ENCODE data around the gene CADPS2. TPM values are rescaled to one million over a fixed set of nuclear protein-coding genes. Genes with fewer than 3 reads are reported as not detected.

Gene CADPS2
- total RNA-seq, 4 donors from 2014 or later, result 27.3 to 154 (median 114) TPM

DNA sequence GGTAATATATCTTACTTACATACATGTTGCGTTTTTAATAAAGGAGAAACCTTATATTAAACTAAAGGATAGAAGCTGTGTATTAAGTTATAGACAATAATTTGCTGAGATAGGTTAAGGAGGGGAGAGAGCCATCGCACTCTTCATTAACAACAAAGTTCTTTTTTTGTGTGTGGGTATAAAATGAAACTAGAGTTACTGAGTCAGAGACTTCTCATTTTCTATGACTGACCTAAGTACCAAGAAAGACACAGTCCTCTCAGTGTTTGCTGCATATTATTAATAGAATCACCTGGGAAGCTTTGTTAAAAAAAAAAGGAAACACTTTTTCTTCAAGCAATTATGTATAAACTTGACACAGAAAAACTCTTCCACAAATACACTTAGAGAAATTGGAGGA, 613.1 kb downstream of the CADPS2 start:
- WGBS, result 86% methylated on average over 2 of the region's 2 CpGs
- Histone ChIP-seq H3K4me1 (no peaks in the 10 kb centered on the region), H3K36me3 (no peaks in the 10 kb centered on the region), H3K9me3 (no peaks in the 10 kb centered on the region), H3K27ac (replicated peaks in 1 of 4) (no peak overlapping the region), H3K4me3 (no peak overlapping the region), H3K27me3 (no peaks in the 10 kb centered on the region)
- TF ChIP-seq POLR2A (IDR thresholded peaks at IDR 0.05; ENCODE audit: low read depth) (no peak), POLR2AphosphoS5 (IDR thresholded peaks at IDR 0.05) (no peak), EP300 (IDR thresholded peaks at IDR 0.05) (no peak)
- TF ChIP-seq, protein P1, sequence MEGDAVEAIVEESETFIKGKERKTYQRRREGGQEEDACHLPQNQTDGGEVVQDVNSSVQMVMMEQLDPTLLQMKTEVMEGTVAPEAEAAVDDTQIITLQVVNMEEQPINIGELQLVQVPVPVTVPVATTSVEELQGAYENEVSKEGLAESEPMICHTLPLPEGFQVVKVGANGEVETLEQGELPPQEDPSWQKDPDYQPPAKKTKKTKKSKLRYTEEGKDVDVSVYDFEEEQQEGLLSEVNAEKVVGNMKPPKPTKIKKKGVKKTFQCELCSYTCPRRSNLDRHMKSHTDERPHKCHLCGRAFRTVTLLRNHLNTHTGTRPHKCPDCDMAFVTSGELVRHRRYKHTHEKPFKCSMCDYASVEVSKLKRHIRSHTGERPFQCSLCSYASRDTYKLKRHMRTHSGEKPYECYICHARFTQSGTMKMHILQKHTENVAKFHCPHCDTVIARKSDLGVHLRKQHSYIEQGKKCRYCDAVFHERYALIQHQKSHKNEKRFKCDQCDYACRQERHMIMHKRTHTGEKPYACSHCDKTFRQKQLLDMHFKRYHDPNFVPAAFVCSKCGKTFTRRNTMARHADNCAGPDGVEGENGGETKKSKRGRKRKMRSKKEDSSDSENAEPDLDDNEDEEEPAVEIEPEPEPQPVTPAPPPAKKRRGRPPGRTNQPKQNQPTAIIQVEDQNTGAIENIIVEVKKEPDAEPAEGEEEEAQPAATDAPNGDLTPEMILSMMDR (IDR thresholded peaks at IDR 0.05), result no peak
- DNase-seq (ENCODE audit: extremely low spot score), result no peak
- intact Hi-C loops (cut with DNase I), result no loop called here

DNA sequence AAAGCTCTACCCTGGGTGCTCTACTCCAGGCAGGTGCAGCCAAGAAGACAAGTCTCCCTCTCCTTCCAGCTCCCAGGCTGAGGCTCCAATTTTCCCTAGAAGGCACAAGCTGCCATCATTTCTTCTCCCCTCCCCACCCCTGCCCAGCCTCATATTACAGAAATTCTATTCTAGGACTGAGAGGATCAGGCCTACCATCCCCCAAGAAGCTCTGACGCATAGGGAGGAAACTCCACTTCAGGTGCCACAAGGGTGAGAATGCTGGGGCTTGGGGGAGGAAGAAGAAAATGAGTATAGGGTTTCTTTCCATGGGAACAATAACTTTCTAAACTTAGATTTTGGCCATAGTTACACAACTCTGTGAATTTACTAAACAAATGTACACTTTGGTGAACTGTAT, 617.0 kb downstream of the CADPS2 start:
- H3K4me1 ChIP-seq, result no peaks in the 10 kb centered on the region
- no peak for TF ChIP-seq POLR2A (IDR thresholded peaks at IDR 0.05; ENCODE audit: low read depth)
- H3K27me3 ChIP-seq, result no peaks in the 10 kb centered on the region
- no peaks in the 10 kb centered on the region for H3K36me3 ChIP-seq
- WGBS, result 64% methylated on average over 1 of the region's 1 CpG
- H3K4me3 ChIP-seq, result no peak overlapping the region
- H3K9me3 ChIP-seq, result no peaks in the 10 kb centered on the region
- no peak for DNase-seq (ENCODE audit: extremely low spot score)
- intact Hi-C loops (cut with DNase I), result no loop called here
- no peak overlapping the region for H3K27ac ChIP-seq (replicated peaks in 1 of 4)

Small RNA genes lying within 50 kb of the gene (small RNA-seq; reads per million reads assigned to genes)
- 0 reads per million in 3 donors for gene AC006463.1

Other genes starting within 250 kb of the CADPS2 start
- 1 to 10 TPM in 2 of 4 donors, under 1 TPM in 2; 0.50 to 4.6 (median 1.7) TPM for gene RNF133, start 187.3 kb downstream of the CADPS2 start, total RNA-seq
- gene RNF148, start 183.5 kb downstream of the CADPS2 start, total RNA-seq, result 1 to 10 TPM in 2 of 4 donors, under 1 TPM in 2; 0.58 to 8.7 (median 1.7) TPM
- not detected for gene TAS2R16, start 109.2 kb upstream of the CADPS2 start, total RNA-seq